GM08714 (cell line): ENCODE measurements around the gene TRPV3.
"Not testable (repeated sequence)": the region's sequence is repeated elsewhere in the genome, so short reads cannot be mapped to it uniquely, and the experiment has no call there.

Experiments used
- H3K4me3 ChIP-seq: fragments of 200-500 bp; sonication (Bioruptor generic); 2 replicates; pipeline ENCODE4 v1.5.1; 2014; ENCODE audit warnings: mild to moderate bottlenecking, low read length, inconsistent platforms
- ZNF274 ChIP-seq: IDR thresholded peaks from 2 replicates; pipeline ENCODE4 v1.6.1; 2012; ENCODE audit warnings: mild to moderate bottlenecking, low read depth, low read length

TRPV3 gene

GRCh38 chr17:3589784-3590183 lies 32.2 kb upstream of the TRPV3 start:
- H3K4me3 ChIP-seq: no peak overlapping the region
- TF ChIP-seq ZNF274: no peak

GRCh38 chr17:3585826-3586225 lies 28.2 kb upstream of the TRPV3 start:
- TF ChIP-seq ZNF274: no peak
- no peak overlapping the region for H3K4me3 ChIP-seq

- TF ChIP-seq ZNF274: no peak
- H3K4me3 ChIP-seq: no peak overlapping the region
These were observed 25.8 kb upstream of the TRPV3 start for GRCh38 chr17:3583456-3583855.

- H3K4me3 ChIP-seq: no peak overlapping the region
- no peak for TF ChIP-seq ZNF274
These were observed 25.3 kb upstream of the TRPV3 start for GRCh38 chr17:3582915-3583314.

GRCh38 chr17:3578667-3579066 lies 21.1 kb upstream of the TRPV3 start:
- not testable (repeated sequence) for H3K4me3 ChIP-seq

- H3K4me3 ChIP-seq: no peak overlapping the region
- TF ChIP-seq ZNF274: no peak
These were observed 19.4 kb upstream of the TRPV3 start for GRCh38 chr17:3576970-3577369.

GRCh38 chr17:3575511-3575910 lies 17.9 kb upstream of the TRPV3 start:
- no peak overlapping the region for H3K4me3 ChIP-seq
- TF ChIP-seq ZNF274: no peak

GRCh38 chr17:3574231-3574630 lies 16.6 kb upstream of the TRPV3 start:
- H3K4me3 ChIP-seq: no peak overlapping the region
- TF ChIP-seq ZNF274: no peak

- no peak overlapping the region for H3K4me3 ChIP-seq
- TF ChIP-seq ZNF274: no peak
These were observed 15.9 kb upstream of the TRPV3 start for GRCh38 chr17:3573246-3574100.

GRCh38 chr17:3572231-3572630 lies 14.6 kb upstream of the TRPV3 start:
- TF ChIP-seq ZNF274: no peak
- H3K4me3 ChIP-seq: no peak overlapping the region

- no peak for TF ChIP-seq ZNF274
- H3K4me3 ChIP-seq: no peak overlapping the region
These were observed 13.7 kb upstream of the TRPV3 start for GRCh38 chr17:3571043-3571900.

GRCh38 chr17:3569534-3570137 lies 12.0 kb upstream of the TRPV3 start:
- no peak for TF ChIP-seq ZNF274
- H3K4me3 ChIP-seq: no peak overlapping the region

GRCh38 chr17:3566551-3566950 lies 8.9 kb upstream of the TRPV3 start:
- no peak overlapping the region for H3K4me3 ChIP-seq
- no peak for TF ChIP-seq ZNF274

- TF ChIP-seq ZNF274: no peak
- no peak overlapping the region for H3K4me3 ChIP-seq
These were observed 7.5 kb upstream of the TRPV3 start for GRCh38 chr17:3565143-3565542.

GRCh38 chr17:3564241-3564640 lies 6.6 kb upstream of the TRPV3 start:
- H3K4me3 ChIP-seq: not testable (repeated sequence)

- TF ChIP-seq ZNF274: no peak
- no peak overlapping the region for H3K4me3 ChIP-seq
These were observed 1.6 kb upstream of the TRPV3 start for GRCh38 chr17:3559270-3559645.
